Islet precursor cell (in vitro differentiated cells): ENCODE measurements around the gene CDKAL1.

ENCODE experiments used
- DNase-seq: peaks from one replicate; pipeline ENCODE4 v3.0.0-alpha.2; 2018

CDKAL1 gene

DNA sequence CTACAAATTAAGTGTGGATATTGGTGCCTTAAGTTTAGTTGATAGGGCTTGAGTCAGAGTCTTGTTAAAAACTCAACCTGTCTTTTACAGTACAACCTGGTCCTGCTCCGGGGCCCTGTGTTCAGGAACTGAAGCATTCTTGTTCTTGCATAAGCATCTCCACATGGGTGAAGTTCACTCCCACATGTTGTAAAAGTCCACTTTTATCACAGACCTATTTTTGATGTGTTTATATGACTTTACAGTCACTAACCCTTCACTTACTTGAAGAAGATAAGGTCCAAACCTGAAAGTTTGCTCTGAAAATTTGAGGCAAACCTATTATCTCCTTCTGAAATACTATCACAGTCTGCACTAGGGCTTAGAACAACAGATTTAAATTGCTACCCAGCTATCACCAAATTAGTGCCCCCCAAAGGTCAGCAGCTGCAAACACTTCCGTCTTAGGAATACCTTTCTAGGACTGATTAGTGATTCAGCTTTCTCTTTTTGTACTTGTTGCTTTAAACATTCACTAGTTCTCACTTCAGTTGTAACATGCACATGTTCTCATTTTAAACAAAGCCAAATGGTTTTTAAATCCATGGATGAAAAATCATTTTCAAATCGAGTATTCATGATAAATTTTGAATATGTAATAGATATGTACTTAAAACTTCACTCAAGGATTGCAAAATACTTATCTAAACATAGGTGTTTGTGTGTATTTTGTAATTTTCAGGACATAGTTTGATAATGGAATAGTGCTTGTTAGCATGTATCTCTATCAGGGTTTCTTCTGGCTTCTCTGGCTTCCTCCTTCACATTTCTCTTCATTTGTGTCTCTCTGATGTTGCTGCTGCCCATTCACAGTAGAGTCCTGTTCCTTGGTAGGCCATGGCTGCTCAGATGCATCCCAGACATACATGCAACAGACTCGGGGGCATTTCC is 589.5 kb downstream of the CDKAL1 start:
- no peak for DNase-seq

DNA sequence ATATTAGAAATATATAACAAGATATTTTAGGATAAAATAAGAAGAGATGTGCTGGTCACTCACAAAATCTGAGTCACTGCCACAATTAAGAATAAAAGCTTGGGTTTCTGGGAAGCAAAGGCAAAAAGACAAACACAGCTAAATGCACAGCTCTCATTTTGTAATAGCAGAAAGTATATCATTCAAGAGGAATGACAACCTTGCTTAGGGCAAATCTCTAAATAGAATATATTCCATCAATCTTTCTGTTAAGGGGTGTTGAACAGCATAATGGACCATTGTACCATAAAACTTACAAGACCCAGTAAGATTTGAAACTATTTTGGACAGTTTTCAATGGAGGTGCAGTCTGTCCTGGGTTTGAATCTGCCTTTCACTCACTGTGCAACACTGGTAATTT is 594.3 kb downstream of the CDKAL1 start:
- no peak for DNase-seq

DNA sequence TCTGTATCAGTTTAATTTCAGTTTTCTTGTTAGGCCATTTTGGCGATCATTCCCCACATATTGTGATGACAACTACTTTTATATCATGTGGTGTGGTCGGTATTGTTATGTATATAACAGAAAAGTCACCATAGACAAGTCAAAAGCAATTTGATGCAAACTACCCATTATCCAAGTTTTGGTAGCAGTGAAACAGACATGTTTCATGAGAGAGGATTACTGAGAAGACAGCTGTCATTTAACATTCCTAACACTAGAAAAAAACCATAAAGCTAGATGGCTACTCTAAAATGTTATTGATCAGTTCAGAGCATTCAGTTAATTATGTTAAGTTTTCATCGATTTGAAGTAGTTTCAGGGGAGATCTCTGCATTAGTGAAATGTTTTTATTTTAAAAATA is 597.1 kb downstream of the CDKAL1 start:
- DNase-seq = no peak

DNA sequence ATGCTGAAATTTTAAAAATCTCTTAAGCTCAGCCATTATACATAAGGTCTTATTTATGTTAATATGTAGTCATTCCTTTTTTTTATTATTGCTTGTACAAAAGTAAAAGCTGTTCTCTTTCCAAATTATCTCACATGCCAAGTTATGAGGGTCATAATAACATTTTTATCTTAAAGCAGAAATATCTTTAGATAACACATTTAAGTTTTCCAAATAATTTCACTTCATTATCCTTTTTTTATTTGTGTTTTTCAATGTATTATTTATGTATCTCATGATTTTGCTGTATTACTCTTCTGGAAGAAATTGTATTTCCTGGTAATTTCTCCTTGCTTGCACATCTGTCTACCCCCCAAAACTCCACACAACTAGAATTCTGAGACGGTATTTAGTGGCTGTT is 598.2 kb downstream of the CDKAL1 start:
- no peak for DNase-seq

DNA sequence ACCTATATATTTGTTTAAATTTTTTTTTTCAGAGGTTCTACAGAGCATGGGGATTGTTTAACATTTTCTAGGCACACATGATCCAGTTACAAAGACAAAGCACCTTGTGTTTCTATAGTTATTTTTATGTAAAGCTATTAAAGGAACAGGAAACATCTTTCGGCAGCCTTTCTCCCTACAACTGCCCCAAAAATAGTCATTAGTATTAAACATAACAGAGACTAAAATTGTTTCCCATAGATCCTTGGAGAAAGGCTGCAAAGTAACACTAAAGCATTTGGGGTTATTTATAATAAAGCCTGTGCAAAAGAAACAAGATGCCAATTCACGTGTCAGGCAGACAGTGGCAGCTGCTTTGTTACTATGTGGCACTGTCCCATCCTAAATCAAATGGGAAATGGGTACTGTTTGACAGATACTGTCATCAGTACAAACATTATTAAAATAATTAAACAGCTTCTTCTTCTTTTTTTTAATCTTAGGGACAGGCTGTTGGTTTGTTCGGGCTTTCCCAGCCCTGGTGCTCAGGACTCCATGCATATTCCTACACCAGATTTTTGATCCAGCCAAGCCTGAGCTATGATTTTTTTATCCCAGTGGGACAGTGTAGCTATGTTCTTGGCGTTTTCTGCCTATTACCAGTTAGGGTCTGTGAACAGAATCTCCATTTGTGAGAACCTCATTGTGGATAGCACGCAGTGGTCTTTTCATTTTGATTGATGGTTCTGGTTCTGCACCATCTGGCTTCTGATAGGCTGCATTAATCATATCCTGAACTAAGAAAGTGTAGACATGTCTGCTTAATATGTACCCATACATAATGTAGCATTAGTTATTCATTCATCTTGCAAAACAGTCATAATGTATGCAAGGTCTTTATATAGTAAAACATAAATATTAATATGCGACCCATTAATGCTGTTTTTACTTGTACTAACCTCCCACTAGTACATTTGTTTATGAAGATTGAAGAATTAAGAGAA is 598.9 kb downstream of the CDKAL1 start:
- DNase-seq = no peak

DNA sequence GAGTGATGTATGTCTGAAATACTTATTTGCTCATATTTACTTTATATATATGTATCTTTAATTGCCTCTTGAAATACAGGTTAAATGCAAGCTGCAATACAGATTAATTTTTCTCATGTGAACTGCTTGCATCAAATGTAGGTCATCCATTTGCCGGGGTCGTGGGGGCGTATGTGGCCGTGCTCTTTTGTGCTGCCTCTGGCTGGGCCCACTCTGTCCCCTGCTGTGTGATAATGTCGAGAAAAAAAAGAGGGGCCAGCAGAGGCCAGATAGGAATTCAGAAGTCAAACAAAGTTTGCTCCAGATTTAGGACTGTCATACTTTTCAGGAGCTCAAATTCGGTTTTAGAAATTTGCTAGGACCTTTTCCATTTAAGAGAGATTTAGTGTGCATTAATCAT is 599.6 kb downstream of the CDKAL1 start:
- DNase-seq = no peak

DNA sequence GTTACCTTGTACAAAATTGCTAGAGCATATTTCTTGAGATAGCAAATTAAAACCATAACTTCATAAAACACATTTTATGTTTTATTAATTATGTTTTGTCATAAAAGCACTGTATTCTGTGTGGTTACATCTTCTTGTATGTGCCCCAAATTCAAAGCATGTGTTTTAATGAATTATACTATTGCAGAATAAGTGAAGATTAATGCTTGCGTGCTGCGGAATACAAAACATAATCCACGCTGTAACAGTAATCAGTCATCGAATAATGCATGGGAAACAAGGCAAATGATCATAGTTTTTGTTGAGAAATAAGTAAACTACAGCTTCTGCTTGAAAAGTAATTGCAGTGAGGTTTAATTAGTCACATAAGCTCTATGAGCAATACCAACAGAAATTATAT is 600.1 kb downstream of the CDKAL1 start:
- no peak for DNase-seq

DNA sequence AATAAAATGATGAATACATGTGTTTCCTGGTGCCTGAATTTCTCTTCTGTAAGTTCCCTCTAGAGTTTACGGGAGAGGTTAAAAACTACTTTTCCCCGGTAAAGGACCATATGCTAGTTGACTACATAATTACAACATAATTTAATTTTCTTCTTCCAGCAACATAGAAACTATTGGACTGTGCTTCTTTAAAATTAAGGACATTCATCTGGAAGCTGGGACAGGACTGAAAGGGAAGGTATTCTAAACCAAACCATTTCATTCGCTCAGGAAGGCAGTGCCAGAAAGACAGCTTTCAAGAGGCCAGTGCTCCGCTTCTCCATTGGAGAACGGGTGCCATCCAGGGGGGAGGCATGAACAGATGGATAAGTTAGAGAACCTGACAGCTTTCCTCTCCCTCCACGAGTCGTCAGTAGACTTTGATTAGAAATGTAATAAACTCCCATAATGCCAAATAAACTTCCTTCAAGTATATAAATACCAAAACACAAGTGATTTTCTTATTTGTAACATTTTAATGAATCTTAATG is 601.3 kb downstream of the CDKAL1 start:
- no peak for DNase-seq

DNA sequence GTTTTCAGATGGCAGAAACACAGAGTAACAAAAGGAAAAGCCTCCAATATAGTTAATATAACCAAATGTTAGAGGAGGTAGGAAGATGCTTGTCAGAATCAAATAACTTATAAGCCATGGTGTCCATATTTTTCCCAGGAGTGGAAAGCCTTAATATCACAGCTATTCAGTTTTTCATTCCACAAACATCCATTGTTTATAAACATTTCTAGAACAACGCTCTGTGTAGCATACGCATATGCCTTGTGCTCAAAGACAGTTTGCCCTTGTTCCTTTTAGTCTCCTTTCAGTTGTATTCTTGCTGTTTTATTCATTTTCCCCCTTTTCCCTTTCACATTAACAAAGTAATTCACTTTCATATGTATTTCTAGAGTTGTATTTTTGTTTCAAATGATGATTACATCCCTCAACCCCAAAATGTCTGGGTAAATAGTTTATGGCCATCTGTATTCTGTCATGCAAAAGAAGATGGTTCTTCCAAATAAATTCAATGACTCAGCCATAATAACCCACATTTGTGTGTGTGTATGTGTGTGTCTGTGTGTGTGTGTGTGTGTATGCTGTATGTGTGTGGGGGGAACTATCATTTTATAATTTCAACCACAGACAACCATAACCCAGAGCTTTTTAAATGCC is 603.6 kb downstream of the CDKAL1 start:
- no peak for DNase-seq

DNA sequence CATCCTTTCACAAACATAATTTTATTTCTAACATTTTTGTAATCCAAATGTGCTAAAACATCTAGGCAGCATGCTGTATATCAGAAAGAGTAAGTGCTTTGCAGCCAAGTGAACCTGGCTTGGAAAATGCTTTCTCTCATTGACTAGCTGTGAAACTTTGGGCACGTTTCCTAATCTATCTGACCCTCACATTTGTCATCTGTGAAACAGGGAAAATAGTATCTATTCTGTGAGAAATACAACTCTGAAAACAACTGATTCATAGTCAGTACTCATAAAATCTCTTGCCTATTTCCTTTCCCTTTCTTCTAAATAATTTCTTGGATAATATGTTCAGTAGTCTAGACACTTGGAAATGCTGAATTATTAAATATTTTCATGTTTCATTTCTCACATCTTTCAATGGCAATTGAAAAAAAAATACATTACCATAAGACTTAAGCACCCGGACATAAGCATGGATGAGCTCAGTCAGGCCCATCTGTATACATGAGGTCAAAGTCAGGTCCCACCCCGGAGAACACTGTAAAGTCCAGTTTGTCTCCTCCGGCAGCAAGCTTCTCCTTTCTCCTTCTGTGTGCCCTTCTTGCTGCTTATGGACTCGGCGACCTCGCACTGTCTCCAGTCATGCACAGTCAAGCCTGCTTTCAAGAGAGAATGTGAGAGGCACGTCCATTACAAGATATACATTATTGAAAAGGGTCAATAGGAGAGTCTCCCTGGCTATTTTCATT is 604.2 kb downstream of the CDKAL1 start:
- no peak for DNase-seq

DNA sequence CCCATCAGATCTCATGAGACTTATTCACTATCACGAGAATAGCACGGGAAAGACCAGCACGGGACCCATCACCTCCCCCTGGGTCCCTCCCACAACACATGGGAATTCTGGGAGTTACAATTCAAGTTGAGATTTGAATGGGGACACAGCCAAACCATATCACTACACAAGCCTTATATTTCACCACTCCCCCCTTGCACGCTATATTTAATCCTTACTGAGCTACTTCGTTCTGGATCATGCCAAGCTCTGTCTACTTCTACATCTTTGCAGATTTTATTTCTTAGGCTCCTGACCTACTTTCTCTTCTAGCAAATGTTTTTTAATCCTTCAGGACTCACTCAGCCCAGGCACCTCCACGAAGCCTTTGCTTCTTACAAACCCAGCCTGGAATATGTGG is 606.7 kb downstream of the CDKAL1 start:
- DNase-seq = no peak

DNA sequence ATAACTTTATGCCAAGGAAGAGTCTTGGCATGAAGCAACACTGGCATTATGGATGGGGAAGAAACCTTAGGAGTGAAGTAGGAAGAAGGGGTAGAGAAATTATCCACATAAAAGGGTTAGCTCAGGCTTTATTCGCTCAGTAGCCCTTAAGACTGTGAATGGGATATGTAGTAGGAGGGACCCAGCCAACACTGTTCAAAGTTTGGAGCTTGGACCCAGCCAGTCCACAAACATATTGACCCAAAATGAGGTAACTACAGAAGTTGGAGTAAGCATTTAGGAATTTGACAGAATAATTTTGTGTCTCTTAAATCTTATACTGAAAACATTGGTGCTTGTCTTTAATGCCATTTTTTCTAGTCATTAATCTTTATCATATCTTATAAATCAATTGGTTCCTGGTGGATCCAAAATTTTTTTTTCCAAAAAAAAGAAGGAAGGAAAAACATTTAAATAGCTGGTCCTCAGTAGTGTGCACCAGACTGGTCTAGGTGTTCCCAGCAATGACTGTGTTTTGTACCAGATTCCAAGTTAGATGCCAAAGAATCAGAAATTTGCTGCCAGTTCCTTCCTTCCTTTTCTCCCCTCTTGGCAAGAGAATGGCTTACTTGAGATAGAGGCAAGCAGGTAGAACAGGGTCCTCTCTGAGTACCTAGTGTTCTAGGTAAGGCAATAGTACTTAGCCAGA is 607.5 kb downstream of the CDKAL1 start:
- DNase-seq = no peak

DNA sequence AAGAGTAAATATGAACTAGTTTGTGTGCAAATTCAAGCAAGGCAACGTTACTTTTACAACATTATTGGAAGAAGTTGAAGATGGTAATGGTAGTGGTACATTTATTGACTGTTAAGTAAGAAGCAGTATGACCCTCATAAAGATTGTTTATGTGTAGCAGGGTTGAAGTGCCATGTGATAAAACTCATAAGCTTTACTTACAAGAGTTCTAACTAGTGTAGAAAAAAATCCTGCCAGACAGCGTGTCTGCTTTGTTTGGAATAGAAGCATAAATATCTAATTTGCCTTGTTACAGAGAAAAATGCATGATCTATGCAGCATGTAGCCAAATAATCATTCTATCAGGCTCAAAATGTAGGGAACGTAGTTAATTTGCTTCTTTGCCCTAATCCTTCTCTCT is 608.5 kb downstream of the CDKAL1 start:
- DNase-seq = no peak

DNA sequence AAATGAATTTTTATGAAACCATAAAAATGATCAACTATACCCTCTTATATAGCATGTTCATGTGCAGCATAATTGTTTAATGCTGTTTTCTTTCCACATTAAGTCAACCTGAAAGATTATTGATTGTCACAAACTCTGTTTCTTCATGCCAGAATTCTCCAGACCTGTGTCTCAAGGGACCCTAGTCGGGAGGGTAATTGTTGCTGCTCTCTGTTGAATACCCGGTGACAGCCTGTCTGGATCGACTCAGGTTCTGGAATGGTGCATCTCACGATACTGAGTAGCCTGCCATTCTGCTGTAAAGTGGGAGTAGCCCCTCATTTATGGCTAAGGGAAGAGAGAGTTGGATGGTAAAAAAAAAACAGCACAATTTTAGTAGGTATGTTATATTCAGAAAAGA is 609.4 kb downstream of the CDKAL1 start:
- no peak for DNase-seq

DNA sequence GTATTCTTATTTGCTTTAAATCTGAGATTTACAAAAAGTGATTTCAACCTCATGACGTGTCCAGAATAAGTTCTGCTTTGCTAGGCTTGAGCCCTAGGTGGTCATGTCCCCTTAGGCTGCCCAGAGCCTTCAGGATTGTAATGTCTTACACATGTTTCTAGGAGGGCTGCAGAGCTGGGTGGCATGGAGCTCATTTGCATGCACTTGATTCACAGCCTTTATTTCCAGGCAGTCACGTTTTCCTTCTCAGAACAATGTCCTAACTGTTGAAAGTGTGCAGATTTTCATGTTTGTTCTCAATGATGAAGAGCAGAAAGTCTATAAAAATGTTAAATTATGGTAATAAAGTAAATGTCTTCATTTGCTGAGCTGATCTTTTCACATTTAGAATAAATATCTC is 610.7 kb downstream of the CDKAL1 start:
- DNase-seq = no peak

DNA sequence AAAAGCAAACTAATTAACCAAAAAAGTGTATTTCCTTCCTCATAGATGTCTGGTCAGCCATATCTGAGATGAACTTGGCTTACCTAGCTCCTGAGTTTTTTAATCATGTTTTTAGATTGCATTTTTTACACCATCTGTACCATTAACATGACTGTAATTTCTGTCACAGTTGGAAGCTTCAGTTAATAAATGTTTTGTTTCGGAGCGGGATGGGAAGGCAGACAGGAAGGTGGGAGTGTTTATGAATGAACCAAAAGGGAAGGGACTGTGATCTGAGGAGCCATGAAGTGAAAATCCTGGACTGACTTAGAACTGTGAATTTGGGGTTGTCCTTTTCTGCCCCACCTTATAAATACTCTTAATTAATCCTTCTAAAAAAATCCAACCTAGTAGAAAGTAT is 613.7 kb downstream of the CDKAL1 start:
- DNase-seq = no peak

DNA sequence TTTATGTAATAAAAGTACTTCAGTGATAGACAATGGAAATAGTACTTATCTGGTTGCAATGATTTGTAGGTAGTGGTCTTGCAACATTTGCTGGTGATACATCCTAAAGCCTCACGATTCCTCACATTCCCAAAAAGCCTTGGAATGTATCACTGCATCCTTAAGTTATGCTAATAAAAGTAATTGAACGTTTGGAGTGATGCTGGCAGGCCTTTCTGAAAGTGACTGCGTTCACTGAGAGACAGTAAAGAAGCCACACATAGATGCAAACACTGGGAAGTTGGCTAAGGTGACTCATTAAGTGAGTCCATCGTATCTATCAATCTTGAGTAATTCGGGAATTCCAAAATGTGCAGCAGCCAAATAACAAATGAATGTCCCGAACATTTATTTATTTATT is 615.2 kb downstream of the CDKAL1 start:
- no peak for DNase-seq

DNA sequence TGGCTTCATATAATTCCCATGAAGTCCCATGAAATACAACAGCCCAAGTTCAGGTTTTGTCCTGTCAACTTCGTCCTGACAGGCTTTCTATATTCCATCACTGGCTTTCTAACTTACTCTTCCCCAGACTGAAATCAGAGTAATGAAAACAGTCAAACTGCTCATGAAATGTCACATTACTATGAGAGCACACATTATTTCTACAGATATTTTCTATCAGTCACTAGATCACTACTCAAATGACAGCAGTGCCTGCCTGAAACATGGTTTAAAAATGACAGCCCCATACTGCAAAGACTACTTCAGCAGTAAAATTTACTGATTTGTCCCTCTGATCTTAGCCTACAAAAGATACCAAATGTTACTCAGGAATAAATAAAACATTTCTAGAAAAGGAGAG is 616.4 kb downstream of the CDKAL1 start:
- DNase-seq = no peak

DNA sequence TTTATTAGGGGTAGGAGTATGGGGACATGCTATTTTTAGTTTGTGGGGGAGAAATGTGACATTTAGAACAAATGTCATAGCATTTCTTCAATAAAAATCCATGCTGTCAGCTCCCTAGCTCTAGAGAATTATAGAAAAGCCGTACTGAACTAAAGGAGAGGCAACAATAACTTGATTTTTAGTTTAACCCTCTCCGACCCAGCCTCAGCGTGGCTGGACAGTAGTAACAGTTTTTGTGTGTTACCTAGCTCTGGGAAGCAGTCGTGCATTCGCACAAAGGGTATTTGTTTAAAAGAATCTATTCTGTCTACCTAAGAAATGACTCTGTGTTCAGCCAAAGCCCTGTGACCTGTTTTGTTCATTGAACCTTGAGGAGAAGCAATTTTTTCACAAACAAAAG is 616.9 kb downstream of the CDKAL1 start:
- DNase-seq = no peak

DNA sequence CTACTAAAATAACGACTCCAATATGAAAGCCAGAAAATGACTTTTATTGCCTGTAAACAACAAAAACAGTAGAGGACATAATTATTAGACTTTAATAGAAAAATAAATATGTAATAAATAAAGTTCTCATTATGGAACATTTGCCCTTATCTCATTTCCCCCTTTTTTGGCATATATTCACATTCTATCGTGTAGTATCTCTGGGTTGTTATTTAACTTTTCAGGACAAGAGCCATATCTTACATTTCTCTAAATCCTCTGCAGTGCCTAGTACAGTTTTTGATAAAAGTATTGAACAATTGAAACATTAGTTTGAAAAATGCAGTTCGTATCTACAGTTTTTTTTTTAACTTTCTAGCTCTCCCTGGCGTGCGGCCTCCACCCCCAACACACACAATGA is 617.3 kb downstream of the CDKAL1 start:
- no peak for DNase-seq

DNA sequence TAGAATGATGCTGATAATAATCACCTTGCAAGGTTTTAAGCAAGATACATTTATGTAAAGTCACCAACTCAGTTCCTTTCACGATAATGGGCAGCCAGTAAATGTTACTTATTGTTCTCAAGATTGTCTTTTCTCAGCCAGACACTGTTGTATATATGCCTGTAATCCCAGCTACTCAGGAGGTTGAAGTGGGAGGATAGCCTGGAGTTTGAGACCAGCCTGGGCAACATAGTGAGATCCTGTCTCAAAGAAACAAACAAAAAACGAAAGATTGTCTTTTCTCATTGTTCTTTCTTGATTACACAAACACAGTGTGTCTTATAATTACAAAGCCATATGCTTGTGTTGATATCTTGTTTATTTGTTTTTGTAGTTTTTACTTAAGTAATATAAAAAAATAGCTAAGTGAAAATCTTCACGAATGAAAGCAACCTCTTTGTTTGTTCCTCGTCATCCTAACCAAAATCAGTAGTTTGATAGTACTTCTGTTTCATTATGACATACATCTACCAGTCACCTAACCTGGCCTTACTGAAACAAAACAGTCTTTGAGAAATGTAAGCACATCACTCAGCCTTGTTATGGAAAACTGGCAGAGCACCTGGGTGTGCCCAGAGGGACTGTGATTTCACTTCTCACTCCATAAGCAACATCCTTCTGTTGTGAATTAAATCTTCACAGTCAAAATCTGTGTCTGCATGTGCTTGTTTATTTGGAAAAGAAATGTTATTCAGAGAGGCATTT is 623.1 kb downstream of the CDKAL1 start:
- no peak for DNase-seq
